Activated CD4-positive, alpha-beta T cell treated with anti-CD3 and anti-CD28 coated beads, Interleukin-2, amount 50 U/mL, for 24 hours (primary cell): ENCODE measurements around the gene TMEM108.

Experiments used
- DNase-seq, 2 donors: peaks; one replicate each; pipeline ENCODE4 v3.0.0-alpha.2; 2020; ENCODE audit warnings: low read depth in 1 of 2, low spot score in 1 of 2

Gene TMEM108

DNA sequence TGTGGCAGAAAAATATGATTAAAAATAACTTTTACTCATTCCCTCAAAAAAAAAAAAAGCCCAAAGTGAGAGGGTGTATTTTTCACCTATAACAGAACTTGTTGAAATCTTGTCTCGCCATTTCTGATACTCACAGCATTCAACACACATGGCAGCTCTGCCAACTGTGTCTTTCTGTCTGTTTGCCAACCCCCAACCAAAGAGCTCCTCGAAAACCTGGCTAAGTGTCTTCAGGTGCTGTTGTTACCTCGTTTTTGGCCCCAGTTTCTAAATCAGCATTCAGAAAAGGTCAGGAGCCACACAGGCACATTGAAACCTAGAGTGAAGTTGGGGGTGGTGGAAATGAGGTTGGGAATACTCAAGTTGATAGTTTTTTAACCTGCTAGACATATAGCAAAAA lies 123.5 kb downstream of the TMEM108 start:
- no peak for DNase-seq

DNA sequence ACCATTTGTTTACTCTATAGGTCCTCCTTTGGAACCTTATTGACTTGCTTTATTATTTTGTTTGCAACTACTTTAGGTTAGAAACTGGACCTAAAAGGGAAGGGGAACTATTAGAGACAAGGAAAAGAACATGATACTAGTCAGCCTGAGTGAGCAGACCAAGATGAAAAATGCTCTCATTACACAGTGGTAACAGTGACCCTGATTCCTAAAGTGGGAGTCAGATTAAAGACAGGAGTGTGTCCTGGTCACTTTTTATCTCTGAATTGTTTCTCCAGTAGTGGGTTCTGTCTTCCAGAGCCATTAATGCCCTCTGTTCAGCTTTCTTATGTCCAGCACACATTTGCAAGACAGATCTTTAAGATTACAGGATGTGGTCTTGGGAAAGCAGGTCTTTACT lies 124.1 kb downstream of the TMEM108 start:
- no peak for DNase-seq

DNA sequence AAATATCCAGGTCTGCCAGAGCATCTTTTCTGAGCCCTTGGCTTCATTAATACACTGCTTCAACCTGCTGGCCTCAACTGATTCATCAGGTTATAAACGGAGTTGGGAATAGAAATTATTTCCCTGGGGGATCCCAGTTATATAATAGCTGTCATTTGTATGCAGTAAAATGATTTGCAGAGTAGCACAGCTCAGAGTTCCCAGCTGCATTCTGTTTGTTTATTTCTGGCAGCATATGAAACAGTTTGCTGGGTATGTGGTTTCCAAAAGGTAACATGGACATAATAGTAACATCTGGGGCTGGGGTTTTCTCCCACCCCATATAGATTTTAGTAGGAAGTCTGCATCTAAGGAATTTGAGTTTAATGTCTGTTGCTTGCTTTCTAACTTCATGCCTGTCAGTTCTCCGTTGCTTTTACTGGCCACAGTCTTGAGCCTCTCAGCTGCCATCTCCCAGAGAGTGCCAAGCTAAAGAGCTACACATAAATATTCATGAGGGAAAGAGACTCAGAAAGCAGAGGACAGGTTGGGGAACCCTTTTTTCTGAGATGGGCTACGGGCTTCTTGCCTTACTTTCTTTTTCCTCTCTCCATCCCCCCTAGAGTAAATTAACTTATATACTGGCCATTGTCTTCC lies 124.6 kb downstream of the TMEM108 start:
- no peak for DNase-seq

DNA sequence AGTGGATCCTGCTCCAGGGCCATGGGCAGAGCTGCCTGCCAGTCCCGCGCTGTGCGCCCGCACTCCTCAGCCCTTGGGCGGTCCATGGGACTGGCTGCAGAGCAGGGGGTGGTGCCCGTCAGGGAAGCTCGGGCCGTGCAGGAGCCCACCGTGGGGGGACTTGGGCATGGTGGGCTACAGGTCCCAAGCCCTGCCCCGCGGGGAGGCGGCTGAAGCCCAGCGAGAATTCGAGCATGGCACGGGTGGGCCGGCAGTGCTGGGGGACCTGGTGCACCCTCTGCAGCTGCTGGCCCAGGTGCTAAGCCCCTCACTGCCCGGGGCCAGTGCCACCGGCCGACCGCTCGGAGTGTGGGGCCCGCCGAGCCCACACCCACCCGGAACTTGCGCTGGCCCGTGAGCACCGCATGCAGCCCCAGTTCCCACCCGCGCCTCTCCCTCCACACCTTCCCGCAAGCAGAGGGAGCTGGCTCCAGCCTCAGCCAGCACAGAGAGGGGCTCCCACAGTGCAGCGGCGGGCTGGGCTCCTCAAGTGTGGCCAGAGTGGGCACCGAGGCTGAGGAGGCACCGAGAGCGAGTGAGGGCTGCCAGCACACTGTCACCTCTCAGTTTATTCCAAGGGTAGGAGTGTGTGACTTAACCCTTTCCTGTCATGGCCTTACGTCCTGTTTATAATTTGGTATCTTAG lies 129.3 kb downstream of the TMEM108 start:
- no peak for DNase-seq

DNA sequence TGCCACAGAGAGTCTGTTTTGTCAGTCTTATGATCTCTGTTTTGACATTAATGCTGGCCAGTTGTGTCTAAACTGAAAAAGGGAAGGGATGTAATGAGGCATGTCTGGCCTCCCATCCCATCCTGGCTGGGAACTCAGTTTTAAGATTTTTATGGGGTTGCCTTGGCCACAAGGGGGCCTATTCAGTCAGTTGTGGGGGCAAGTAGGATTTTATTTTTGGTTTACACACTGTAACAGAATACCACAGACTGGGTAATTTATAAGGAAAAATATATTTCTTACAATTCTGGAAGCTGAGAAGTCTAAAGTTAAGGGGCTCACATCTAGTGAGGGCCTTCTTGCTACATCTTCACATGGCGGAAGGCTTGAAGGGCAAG lies 129.8 kb downstream of the TMEM108 start:
- DNase-seq, result no peak

DNA sequence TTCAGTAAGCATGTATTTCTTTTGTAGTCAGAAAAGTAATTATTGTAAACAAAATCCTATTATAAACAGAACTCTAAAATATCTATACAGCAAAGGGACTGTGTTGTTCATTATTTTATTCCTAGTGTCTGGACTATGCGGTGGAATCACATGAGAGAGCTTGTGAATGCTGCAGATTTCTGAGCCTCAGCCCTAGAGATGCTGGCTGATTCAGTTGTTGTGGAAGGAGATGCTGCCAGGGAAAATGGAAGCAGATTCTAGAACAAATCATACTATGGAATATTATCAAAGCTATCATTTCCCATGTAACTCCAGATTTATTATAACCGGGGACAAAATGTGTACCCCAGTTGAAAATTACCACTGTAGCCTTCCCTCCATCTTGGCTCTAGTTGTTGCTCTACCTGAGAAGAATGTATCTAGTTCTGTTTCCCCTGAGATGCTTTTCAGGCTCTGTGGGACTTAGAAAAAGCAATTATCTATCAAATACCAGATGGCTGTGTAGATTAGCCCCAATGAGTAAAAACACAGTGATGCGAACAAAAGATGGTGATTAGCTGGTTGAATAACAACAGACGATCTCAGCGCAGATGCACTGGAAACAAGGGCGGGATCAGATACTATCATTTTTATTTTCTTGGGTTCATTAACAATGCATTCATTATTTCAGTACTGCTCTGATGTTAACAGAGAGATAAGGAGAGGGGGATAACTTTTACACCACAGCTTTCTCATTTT lies 131.3 kb downstream of the TMEM108 start:
- no peak for DNase-seq

DNA sequence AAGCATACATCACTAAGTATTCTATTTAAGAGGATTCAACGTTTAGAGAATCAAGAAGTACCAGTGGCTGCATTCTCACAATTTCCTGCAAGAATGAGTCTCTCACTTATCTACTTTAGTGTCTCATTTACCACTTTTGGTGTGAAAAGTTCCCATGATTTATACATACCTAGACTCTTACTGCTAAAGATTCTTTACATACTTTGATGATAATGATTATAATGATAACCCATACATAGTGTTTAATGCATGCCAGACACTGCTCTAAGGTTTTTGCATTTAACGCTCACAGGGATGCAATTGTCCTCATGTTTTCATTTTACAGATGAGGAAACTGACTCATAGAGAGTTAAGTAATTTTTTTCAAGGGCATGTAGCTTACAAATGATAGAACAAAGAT lies 133.6 kb downstream of the TMEM108 start:
- DNase-seq, result no peak

DNA sequence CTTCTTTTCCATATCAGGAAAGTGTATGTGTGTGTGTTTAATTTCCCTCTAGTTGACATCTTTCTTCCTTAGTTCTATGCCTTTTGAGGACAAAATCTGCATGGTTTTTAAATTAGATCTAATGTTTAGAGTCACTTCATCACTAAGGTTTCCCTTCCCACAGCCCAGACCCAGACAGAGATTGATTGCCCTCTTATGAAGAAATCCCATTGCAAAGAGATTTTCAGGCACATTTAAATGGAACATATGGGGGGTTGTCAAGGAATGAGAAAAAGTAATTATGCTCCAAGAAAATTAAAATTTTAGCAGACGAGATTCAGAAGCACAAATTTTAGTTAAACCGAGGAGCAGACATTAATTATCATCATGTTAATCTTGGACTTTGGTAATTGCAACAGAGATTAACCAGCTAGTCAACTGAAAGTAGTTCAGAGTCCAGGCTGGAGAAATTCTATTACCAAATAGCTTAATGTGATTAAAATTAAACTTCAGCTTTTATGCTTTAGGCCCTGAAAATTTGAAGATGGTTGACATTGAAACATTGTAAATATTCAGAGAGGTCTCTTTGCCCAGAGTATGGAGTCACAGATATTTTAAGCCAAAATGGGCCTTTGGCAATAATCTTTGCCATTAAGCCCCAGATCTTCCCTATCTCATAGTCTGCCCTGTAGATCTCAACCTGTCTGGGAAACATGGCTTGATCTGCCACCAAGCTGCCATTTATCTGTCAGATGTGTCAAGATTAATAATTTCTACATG lies 143.4 kb downstream of the TMEM108 start:
- DNase-seq, result no peak

DNA sequence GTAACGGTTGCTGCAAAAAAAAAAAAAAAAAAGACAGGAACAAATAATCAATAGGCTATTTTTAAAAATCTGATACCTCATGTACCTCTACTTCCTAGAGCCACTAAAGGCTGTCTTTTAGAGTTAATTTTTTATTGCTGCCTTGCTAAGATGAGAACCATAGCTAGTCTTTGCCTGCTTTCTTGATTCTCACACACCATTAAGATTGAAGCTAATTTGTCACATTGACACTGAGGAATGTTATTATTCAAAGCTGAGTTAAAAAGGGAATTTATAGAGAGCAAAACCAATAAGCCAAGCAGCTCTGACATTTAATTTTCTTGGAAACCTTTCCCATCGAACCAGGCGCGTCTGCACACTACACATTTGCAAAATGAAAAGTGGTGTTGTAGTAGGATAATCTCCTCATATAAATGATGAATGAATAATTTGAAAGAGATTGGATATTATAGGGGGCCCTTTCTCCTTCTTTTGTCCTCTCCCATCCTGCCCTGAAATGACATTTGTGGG lies 149.7 kb downstream of the TMEM108 start:
- DNase-seq, result no peak

DNA sequence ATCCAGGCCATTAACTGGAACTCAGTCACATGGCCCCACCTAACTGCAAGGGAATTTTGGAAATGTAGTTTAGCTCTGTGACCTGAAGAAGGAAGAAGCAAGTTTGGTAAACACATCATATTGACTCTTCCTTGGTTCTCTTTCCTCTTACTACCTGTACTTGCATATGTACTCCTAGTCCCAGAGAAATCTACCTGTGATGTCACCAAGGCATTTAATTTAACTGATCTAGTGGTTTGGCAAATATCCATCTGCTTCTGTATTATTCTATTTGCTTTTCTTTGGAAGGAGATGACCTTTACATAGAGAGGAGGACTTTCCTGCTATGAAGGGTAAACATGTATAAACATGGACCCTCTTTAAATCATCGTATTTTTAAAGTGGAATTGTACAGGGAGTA lies 150.8 kb downstream of the TMEM108 start:
- DNase-seq, result no peak

DNA sequence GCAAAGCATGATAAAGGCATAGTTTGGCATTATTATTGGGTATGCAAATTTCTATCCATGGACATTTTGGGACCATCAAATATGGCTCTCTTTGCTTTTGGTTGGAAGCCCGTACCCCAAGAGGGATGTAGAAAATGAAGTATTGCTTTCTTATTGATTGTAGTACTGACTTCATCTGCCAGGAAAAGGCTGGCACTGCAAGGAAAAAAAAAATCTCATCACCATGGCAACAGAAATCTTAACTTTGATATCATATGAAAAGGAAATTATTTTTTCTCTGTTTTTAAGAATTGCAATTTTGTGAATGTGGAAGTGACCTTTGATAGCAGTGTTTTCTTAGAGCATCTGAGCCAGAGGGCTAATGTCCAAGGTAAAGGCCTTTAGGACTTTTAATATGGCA lies 151.7 kb downstream of the TMEM108 start:
- DNase-seq, result no peak

DNA sequence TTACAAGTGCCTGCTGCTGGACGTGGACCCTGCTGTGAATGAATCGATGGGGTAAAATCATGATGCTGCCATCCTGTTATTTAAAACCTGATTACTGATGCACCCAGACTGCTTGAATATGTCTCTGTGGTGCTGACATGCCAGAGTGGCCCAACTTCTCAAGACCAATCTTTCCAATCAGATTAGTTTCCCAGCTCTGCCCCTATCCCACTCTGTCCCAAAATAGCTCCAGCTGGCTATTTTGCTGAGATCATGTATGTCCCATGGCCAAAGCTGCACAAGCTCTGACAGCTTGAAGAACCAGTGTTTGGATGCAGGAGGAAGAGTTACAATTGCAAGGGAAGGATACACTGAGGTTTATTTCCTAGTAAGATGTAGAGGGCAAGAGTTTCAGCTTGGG lies 153.6 kb downstream of the TMEM108 start:
- DNase-seq, result no peak

DNA sequence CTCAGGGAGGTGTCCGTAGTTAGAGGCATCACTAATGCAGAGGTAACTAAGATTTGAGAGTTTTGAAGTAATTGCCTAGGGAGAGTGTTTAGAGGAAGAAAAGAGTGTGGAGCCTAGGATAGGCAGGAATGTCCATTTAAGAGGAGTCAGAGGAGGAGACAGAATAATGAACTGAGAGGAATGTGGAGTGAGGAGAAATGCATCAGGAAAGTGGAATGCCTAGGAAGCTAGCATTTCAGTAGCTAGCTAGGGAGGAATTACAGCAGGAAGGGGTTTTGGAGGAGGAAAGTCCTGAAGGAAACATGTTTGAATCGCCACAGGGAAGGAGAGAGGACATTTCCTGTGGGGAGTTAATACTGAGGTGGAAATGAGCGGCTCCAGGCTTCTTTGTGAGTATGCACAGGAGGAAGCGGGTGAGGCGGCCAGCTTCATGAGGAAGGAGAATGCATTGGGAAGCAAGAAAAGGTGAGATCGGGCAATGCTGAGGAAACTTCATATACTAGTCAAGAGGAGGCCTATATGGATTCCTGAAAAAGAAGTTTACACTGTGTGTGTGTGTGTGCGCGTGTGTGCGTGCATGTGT lies 154.3 kb downstream of the TMEM108 start:
- DNase-seq, result no peak

DNA sequence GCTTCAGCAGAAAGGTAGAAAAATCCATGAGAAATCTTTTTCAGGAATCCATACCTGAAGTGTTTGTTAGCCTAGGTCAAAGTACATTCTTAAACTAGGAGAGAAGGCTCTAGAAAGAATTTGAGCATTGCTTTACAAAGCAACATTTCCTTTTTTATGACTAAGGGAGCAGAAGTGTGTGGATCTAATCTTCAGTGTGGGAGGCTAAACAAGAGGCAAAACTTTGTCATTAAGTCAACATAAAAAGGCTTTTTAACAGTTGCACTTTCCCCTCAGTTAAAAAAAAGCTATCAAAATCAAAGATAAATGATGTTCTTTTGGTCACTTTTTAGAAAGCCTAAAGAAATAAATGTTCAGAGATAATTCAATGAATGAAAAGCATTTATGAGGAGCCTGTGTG lies 154.8 kb downstream of the TMEM108 start:
- DNase-seq, result no peak

DNA sequence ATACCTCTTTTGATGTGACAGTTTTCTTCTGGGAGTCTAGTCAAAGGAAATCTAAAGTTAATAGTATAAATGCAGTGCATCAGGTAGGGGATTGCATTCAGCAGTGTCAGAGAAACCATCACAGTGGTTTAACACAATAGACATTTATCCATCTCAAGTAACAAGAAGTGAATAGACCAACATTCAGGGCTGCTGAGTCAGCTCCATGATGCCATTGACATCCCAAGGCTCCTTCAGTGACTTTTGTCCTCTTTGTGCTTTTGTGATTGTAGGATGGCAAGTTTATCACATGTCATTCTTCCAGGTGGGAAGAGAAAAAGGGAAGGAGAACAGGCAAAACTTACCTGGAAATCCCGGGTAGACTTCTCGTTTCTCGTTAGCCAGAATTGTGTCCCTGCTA lies 158.3 kb downstream of the TMEM108 start:
- DNase-seq, result no peak

DNA sequence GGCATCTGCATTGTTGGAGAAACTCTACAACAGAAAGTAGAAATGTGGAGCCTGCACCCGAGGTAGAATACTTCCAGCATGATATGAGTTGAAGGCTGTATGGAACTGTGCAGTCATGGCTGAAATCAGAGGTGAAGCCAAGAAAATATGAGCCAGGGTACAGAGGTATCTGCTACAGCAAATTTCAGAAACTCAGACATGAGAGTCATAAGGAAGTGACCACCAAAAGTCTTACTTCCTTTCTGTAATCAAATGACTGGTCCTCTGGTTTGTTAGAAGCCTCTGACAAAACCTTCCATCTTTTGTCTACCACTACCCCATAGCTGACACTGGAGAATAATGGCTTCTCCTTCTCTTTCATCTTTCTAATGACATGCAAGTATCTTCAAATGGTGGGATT lies 159.4 kb downstream of the TMEM108 start:
- DNase-seq, result no peak

DNA sequence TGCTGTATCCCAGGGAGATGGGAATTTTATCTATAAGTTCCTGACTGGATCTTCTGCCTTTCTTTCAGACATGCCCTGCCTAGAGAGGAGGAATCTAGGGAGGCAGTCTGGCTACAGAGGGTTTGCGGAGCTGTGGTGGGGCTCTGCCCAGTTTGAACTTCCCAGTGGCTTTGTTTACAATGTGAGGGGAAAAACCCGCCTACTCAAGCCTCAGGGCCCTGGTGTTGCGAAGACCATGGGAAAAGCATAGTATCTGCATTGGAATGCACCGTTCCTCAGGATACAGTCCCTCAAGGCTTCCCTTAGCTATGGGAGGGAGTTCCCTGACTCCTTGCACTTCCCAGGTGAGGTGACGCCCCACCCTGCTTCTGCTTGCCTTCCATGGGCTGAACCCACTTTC lies 168.7 kb downstream of the TMEM108 start:
- no peak for DNase-seq

DNA sequence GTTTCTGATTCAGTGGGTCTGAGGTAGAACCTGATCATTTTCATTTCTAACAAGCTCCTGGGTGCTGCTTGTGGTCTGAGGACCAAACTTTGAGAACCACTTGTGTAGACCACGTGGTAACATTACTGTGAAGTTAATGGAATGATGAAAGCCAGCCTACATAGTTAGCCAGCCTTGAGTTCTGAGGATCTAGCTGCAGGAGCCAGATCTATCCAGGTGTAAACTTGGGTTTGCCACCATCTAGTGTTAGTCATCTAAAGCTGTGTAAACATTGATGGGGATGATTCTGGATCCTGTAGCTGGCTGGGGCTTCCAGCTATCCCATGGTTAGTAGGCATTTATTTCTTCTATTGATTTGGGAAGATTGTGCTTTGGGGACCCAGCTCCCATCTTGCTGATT lies 170.0 kb downstream of the TMEM108 start:
- no peak for DNase-seq

DNA sequence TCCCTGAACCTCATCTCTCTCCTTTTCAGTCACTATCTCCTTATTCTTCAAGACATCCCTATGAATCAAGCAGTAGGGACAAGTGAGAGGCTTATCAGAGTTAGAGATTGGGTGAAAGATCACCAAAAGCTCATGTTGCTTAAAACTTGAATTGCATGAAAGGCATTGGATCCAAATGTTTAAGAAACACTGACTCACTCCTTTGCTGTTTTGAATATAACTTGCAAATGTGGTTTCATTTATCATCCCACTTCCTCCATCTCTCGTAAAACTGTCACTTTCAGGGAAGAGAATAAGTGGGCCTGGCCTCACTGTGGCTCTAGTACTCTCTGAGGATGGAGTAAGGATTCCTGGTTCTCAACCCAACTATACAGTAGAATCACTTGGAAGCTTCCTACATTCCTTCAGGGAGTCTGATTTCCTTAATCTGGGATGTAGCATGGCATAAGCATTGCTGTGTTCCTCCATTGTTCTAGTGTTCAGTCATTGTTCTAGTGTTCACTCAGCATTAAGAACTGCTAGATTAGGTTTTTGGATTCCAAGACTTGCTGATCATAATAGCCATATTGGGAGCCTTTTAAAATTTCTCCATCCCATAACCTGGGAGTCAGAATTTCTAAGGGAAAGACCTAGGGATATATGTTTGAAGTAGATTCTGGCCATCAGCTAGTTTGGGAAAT lies 171.8 kb downstream of the TMEM108 start:
- no peak for DNase-seq

DNA sequence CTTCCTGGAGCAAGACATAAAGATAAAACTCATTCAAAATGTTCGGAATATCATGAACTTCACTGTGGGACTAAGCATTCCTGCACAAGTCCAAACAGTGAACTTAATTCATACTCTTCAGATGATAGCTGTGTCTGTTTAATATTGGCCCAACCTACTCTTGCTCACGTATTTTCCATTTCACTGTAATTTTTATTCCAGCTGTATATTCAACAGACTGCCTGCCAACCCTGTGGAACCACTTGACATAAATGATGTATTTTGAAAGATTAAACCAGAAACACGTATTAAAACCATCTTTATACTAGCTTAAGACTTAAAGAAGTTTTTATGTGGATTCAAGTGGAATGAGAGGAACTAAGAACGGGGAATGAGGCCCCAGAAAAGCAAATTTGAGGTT lies 172.5 kb downstream of the TMEM108 start:
- no peak for DNase-seq

DNA sequence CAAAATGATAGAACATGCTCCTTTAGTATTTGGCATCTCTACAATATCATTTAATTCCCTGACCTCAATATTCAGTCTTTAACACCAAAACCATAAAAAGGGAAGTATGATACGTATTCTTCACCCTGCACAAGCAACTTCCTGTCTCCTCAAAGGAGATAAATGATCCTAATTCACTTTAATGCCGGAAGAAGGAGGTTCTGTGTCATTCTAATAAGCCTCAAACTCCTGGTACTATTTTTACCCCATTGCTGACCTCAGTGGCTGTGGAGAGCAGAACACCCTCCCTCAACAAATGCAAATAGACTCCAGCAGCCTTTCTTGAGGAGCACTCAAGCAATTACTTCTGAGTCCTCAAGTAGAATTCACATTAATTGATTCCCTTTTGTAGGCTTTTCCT lies 173.3 kb downstream of the TMEM108 start:
- no peak for DNase-seq
